ENCODE results near the gene LOXL1. TPM values are rescaled to one million over a fixed set of nuclear protein-coding genes. Genes with fewer than 3 reads are reported as not detected.

The LOXL1 gene
- polyA plus RNA-seq, 2 donors = 7.2 to 9.6 TPM

DNA sequence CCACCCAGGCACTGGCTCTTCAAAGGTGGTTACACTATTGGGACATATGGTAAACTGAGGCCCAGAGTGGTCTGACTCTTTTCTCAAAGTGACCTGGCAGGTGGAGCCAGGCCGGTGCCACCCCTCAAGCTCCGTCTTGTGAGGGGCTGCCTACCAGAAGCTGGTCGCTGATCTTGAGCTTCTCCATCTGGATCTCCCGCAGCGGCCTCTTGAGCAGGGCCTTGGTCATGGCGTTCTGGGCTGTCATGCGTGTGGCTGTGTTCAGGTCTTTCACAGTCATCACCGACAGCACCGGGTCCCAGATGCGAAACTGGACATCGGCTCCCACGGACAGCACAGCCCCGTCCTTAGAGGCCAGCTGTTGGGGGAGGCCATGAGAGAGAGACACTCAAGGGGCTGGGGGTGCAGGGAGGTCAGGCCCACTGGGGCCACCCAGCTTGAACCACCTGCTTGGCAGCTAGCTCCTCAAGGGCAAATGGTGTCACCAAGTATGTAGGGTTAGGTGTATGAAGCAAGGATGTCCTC lies 62.2 kb downstream of the LOXL1 start:
- Histone ChIP-seq H3K27me3 (ENCODE audit: control insufficient read depth in 1 of 2, insufficient read depth in 2 of 2, low read length in 2 of 2) (no peaks in the 10 kb centered on the region), H3K4me1 (ENCODE audit: control insufficient read depth in 2 of 2, insufficient read depth in 2 of 2, low read length in 1 of 2) (peaks cover 13 to 32% of the 10 kb centered on the region in 2 donors)
- WGBS, 2 donors = 95 to 96% methylated on average over 13 of the region's 13 CpGs

DNA sequence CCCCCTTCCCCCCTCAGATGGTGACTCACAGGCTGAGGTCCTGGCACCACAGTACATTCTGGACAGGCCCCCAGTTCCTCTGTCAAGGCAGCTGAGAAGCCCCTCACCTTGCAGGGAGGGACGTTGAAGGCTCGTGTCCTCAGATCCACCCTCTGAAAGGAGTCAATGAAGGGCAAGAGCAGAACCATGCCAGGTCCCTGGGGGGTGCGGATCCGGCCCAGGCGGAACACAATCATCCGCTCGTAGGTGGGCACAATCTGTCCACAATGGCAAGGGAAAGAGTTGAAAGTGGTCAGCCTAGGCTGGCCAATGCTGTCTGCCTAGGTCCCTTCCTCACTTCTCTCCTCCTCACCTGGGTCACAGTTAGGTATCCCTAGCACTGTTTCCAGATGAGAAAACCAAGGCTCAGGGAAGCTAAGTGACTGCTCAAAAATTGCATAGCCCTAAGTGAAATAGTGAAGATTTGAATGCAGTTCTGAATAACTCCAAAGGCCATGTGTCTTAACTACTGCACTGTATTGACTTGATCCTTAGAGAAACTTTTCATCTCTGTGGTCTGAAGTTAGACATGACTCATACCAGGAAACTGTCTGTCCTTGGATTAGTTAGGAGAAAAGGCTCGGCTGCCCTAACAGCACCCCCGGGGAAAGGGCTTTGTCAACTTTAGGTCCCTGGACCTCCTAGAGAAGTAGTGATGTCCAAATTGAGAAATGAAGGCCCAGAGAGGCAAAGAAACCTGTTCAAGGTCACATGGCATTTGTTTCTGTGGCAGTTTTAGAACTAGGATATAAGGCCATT lies 62.9 kb downstream of the LOXL1 start:
- H3K36me3 ChIP-seq (ENCODE audit: control insufficient read depth in 2 of 2, insufficient read depth in 2 of 2, low read length in 1 of 2) = no peaks in the 10 kb centered on the region
- H3K27ac ChIP-seq (ENCODE audit: low read depth in 2 of 2, low read length in 1 of 2) = peak overlapping the region; percentile 40 to 81
- H3K4me3 ChIP-seq (ENCODE audit: low read depth in 1 of 2, low read length in 2 of 2) = no peak overlapping the region
- H3K4me1 ChIP-seq (ENCODE audit: control insufficient read depth in 2 of 2, insufficient read depth in 2 of 2, low read length in 1 of 2) = peaks cover 9 to 31% of the 10 kb centered on the region in 2 donors
- H3K9me3 ChIP-seq (ENCODE audit: control insufficient read depth in 2 of 2, insufficient read depth in 1 of 2, low read depth in 1 of 2, low read length in 1 of 2) = no peaks in the 10 kb centered on the region
- no peaks in the 10 kb centered on the region for H3K27me3 ChIP-seq (ENCODE audit: control insufficient read depth in 1 of 2, insufficient read depth in 2 of 2, low read length in 2 of 2)
- 68 to 70% methylated on average over 9 of the region's 9 CpGs for WGBS, 2 donors

More for the DNA sequence above, 62.2 kb downstream of the LOXL1 start:
- no peaks in the 10 kb centered on the region for H3K36me3 ChIP-seq (ENCODE audit: control insufficient read depth in 2 of 2, insufficient read depth in 2 of 2, low read length in 1 of 2)
- no peaks in the 10 kb centered on the region for H3K9me3 ChIP-seq (ENCODE audit: control insufficient read depth in 2 of 2, insufficient read depth in 1 of 2, low read depth in 1 of 2, low read length in 1 of 2)
- H3K4me3 ChIP-seq (ENCODE audit: low read depth in 1 of 2, low read length in 2 of 2) = no peak overlapping the region
- H3K27ac ChIP-seq (ENCODE audit: low read depth in 2 of 2, low read length in 1 of 2) = peak overlapping the region; percentile 40 to 81

DNA sequence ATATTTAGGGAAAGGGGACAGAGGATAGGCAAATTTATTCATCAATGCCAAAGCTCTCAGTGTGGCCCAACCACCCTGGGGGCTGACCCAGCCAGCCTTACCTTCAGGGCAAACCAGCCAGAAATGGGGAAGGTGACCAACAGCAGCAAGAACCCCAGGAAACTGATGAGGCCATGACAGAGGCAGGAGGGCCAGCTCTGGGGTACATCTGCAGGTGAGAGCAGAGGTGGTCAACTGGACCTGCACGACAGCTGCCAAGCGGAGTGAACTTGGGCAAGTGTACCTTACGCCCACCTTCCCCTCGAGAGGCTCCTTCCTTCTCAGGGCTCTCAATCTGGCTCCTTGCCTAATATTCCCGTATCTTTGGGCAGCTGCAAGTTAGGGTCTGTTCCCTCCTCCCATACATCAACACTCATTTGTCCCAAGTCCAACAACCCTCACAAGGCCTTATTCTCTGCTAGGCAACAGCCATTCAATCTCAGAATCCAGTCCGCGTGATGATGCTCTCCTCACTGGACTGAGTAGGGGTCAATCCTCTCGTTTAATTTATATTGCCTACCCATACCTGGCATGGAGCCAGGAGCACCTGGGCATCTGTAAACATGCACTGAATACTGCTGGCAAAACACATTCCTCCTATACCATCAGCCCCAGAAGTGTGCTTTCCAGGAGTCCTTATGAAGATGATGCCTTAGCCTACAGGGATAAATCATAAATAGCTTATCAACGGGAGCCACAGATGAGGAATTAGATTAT lies 64.2 kb downstream of the LOXL1 start:
- no peaks in the 10 kb centered on the region for H3K27me3 ChIP-seq (ENCODE audit: control insufficient read depth in 1 of 2, insufficient read depth in 2 of 2, low read length in 2 of 2)
- no peak overlapping the region for H3K4me3 ChIP-seq (ENCODE audit: low read depth in 1 of 2, low read length in 2 of 2)
- H3K36me3 ChIP-seq (ENCODE audit: control insufficient read depth in 2 of 2, insufficient read depth in 2 of 2, low read length in 1 of 2) = no peaks in the 10 kb centered on the region
- H3K4me1 ChIP-seq (ENCODE audit: control insufficient read depth in 2 of 2, insufficient read depth in 2 of 2, low read length in 1 of 2) = peaks cover 4 to 24% of the 10 kb centered on the region in 2 donors
- H3K27ac ChIP-seq (ENCODE audit: low read depth in 2 of 2, low read length in 1 of 2) = peak overlapping the region; percentile 16 to 81
- H3K9me3 ChIP-seq (ENCODE audit: control insufficient read depth in 2 of 2, insufficient read depth in 1 of 2, low read depth in 1 of 2, low read length in 1 of 2) = no peaks in the 10 kb centered on the region
- 64 to 68% methylated on average over 8 to 9 of the region's 9 CpGs for WGBS, 2 donors

DNA sequence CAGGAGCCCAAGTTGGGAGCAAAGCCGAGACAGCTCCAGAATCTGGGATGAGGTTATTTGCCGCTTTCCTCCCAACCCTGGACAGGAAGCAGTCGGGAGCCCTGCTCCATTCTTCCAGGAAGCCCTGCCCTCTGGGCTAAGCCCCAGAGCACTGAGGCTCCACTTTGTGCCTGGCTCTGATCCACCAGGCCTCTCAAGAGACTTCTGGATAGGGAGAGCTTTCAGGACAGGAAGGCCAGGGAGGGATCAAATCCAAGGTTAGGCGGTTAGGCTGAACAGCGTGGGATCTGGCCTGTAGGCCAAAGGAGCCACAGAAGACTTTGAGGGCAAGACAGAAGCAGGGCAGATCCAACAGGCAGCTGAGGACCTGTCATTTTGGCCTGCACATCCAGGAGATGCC lies 65.0 kb downstream of the LOXL1 start:
- Histone ChIP-seq H3K4me1 (ENCODE audit: control insufficient read depth in 2 of 2, insufficient read depth in 2 of 2, low read length in 1 of 2) (peaks cover 4 to 24% of the 10 kb centered on the region in 2 donors), H3K27ac (ENCODE audit: low read depth in 2 of 2, low read length in 1 of 2) (peak overlapping the region; percentile 81 to 86), H3K36me3 (ENCODE audit: control insufficient read depth in 2 of 2, insufficient read depth in 2 of 2, low read length in 1 of 2) (no peaks in the 10 kb centered on the region), H3K9me3 (ENCODE audit: control insufficient read depth in 2 of 2, insufficient read depth in 1 of 2, low read depth in 1 of 2, low read length in 1 of 2) (no peaks in the 10 kb centered on the region), H3K4me3 (ENCODE audit: low read depth in 1 of 2, low read length in 2 of 2) (peak overlapping the region; percentile 59 to 62), H3K27me3 (ENCODE audit: control insufficient read depth in 1 of 2, insufficient read depth in 2 of 2, low read length in 2 of 2) (no peaks in the 10 kb centered on the region)
- WGBS, 2 donors = 21 to 45% methylated on average over 5 of the region's 5 CpGs

DNA sequence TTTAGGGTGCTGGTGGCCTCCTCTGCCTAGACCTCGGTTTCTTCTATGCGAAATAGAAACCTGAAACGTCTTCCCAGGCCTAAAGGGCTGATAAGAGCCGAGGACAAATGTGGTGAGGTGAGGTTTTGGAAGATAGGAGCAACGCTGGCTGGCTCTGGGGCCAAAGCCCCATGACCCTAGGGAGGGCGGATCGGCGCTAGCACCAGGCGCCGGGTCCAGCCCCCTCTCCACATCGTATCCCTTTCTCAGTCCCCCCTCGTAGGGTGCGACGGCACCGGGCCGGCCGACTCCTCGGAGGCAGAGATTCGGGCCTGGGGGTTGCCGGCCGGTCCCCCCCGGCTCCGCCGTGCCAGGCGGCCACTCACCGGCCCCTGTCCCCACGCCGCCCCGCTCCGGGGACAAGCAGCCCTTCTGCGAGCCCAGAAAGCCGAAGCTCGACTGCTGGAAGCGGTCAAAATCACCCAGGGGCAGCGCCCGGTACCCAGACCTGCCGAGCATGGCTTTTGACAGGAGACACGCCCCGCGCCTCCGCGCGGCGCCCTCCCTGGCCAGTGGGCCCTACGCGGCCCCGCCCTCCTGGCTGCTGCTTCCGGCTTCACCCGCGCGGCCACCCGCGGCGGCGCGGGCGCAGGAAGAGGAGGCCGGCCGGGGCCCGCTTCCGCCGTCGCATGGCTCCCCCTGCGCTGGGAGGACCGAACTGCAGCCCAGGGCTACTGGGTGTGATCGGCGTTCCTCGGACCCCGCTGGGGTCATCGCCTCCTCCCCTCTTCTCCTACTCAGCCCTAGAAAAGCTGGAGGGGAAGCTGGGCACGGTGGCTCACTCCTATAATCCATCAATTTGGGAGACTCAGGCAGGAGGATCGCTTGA lies 65.7 kb downstream of the LOXL1 start, which contains the start of gene STOML1:
Gene STOML1 (minus strand): TSS at position 570 of the 868 bp plus-strand sequence. CDS start 72 bp downstream, at position 498.
- Histone ChIP-seq H3K4me1 (ENCODE audit: control insufficient read depth in 2 of 2, insufficient read depth in 2 of 2, low read length in 1 of 2) (peaks cover 4 to 24% of the 10 kb centered on the region in 2 donors), H3K27ac (ENCODE audit: low read depth in 2 of 2, low read length in 1 of 2) (peak within 1 kb of the TSS; percentile 81 to 86), H3K36me3 (ENCODE audit: control insufficient read depth in 2 of 2, insufficient read depth in 2 of 2, low read length in 1 of 2) (no peaks in the 10 kb centered on the region), H3K9me3 (ENCODE audit: control insufficient read depth in 2 of 2, insufficient read depth in 1 of 2, low read depth in 1 of 2, low read length in 1 of 2) (no peaks in the 10 kb centered on the region), H3K27me3 (ENCODE audit: control insufficient read depth in 1 of 2, insufficient read depth in 2 of 2, low read length in 2 of 2) (no peaks in the 10 kb centered on the region), H3K4me3 (ENCODE audit: low read depth in 1 of 2, low read length in 2 of 2) (peak within 1 kb of the TSS; percentile 59 to 62)
- WGBS, 2 donors = 0 to 1% methylated on average over 64 to 72 of the region's 72 CpGs

DNA sequence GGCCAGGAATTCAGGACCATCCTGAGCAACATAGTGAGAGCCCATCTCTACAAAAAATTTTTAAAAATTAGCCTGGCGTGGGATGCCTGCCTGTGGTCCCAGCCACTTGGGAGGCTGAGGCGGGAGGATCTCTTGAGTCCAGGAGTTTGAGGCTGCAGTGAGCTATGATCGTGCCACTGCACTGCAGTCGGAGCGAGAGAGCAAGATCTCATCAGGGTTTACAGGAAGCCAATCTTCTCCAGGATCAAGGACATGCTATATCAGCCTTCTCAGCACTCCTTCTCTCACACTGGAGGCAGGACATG lies 66.3 kb downstream of the LOXL1 start:
- Histone ChIP-seq H3K4me3 (ENCODE audit: low read depth in 1 of 2, low read length in 2 of 2) (peak overlapping the region in 1 of 2 donors; percentile 5), H3K4me1 (ENCODE audit: control insufficient read depth in 2 of 2, insufficient read depth in 2 of 2, low read length in 1 of 2) (peaks cover 4 to 24% of the 10 kb centered on the region in 2 donors), H3K27ac (ENCODE audit: low read depth in 2 of 2, low read length in 1 of 2) (peak overlapping the region in 1 of 2 donors; percentile 47), H3K9me3 (ENCODE audit: control insufficient read depth in 2 of 2, insufficient read depth in 1 of 2, low read depth in 1 of 2, low read length in 1 of 2) (no peaks in the 10 kb centered on the region), H3K36me3 (ENCODE audit: control insufficient read depth in 2 of 2, insufficient read depth in 2 of 2, low read length in 1 of 2) (no peaks in the 10 kb centered on the region), H3K27me3 (ENCODE audit: control insufficient read depth in 1 of 2, insufficient read depth in 2 of 2, low read length in 2 of 2) (no peaks in the 10 kb centered on the region)
- 73 to 78% methylated on average over 5 of the region's 5 CpGs for WGBS, 2 donors

DNA sequence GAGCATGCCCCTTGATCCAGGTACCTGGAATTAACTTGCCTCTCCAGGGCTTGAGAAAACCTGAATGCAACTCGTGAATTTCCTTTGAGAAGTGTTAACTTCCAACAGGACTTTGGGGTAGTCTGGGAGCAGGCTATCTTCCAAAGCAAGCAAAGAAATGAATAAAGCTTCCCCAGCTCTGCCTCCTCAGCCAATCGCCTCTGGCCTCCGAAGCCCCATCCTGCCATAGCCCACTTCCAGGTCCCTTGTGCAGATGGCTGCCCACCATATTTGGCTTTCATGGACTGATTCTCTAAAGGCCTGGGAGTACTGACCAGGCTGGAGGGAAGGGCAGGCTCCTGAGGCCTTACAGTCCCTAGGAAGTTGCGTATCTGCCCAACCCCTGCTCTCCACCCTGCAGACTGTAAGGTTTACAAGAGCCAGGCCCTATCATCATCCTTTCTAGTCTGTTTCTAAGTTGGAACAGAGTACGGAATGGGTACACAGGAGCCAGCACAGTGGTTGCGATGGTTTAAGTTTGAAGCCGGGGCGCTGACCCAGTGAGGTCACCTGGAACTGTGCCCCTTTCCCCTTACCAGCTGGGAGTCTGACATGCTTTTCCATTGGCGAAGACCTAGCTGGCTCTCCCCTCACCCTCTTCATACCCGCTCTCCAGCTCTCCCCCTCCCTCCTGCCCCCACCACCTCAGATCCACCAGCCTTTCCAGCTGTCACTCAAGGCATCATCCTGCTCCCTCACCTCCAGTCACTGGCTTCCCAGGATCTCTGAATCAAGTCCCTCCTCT lies 67.1 kb downstream of the LOXL1 start:
- peaks cover 6 to 30% of the 10 kb centered on the region in 2 donors for H3K4me1 ChIP-seq (ENCODE audit: control insufficient read depth in 2 of 2, insufficient read depth in 2 of 2, low read length in 1 of 2)
- peaks cover 3 to 4% of the 10 kb centered on the region in 2 donors for H3K36me3 ChIP-seq (ENCODE audit: control insufficient read depth in 2 of 2, insufficient read depth in 2 of 2, low read length in 1 of 2)
- no peak overlapping the region for H3K4me3 ChIP-seq (ENCODE audit: low read depth in 1 of 2, low read length in 2 of 2)
- WGBS, 2 donors = 92 to 95% methylated on average over 10 of the region's 10 CpGs
- H3K27ac ChIP-seq (ENCODE audit: low read depth in 2 of 2, low read length in 1 of 2) = no peak overlapping the region
- no peaks in the 10 kb centered on the region for H3K27me3 ChIP-seq (ENCODE audit: control insufficient read depth in 1 of 2, insufficient read depth in 2 of 2, low read length in 2 of 2)
- H3K9me3 ChIP-seq (ENCODE audit: control insufficient read depth in 2 of 2, insufficient read depth in 1 of 2, low read depth in 1 of 2, low read length in 1 of 2) = no peaks in the 10 kb centered on the region

DNA sequence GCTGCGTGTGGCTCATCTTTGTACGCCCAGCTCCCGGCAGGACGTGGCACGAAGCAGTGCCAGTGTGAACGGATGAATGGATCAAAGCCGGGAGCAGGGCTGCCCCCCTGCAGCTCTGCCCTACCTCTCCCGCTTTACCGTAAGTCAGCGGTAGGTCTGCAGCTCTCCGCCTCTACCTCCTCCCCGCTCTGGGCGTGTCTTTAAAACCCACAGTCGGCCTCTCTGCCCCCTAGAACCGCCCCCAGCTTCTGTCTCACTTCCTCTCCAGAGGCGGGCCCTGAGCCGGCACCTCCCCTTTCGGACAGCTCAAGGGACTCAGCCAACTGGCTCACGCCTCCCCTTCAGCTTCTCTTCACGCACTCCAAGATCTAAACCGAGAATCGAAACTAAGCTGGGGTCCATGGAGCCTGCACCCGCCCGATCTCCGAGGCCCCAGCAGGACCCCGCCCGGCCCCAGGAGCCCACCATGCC lies 68.2 kb downstream of the LOXL1 start, which contains the start of gene PML:
Gene PML (plus strand): TSS at position 304 of the 471 bp plus-strand sequence. CDS start 97 bp downstream, at position 401.
- Histone ChIP-seq H3K4me1 (ENCODE audit: control insufficient read depth in 2 of 2, insufficient read depth in 2 of 2, low read length in 1 of 2) (peaks cover 5 to 22% of the 10 kb centered on the region in 2 donors), H3K9me3 (ENCODE audit: control insufficient read depth in 2 of 2, insufficient read depth in 1 of 2, low read depth in 1 of 2, low read length in 1 of 2) (no peaks in the 10 kb centered on the region), H3K27me3 (ENCODE audit: control insufficient read depth in 1 of 2, insufficient read depth in 2 of 2, low read length in 2 of 2) (no peaks in the 10 kb centered on the region), H3K36me3 (ENCODE audit: control insufficient read depth in 2 of 2, insufficient read depth in 2 of 2, low read length in 1 of 2) (peaks cover 5 to 6% of the 10 kb centered on the region in 2 donors), H3K27ac (ENCODE audit: low read depth in 2 of 2, low read length in 1 of 2) (peak within 1 kb of the TSS; percentile 94 to 96), H3K4me3 (ENCODE audit: low read depth in 1 of 2, low read length in 2 of 2) (peak within 1 kb of the TSS; percentile 78 to 91)
- WGBS, 2 donors = 0% methylated on average over 27 of the region's 27 CpGs

Data from esophagus (tissue), 2 donors.